ENCODE data around the gene BAIAP3. TPM values are rescaled to one million over a fixed set of nuclear protein-coding genes. Genes with fewer than 3 reads are reported as not detected.

BAIAP3 gene
- total and polyA plus RNA-seq, 4 donors, result 4.5 to 46.6 (median 11.9) TPM

GRCh38 chr16:1288813-1289476 lies 44.5 kb upstream of the BAIAP3 start:
- peaks cover 0 to 6% (median 0%) of the 10 kb centered on the region in 4 donors for H3K9me3 ChIP-seq (ENCODE audit: control insufficient read depth in 4 of 4, insufficient read depth in 3 of 4, low read length in 3 of 4)
- peaks cover 0 to 2% (median 0%) of the 10 kb centered on the region in 5 donors for H3K4me1 ChIP-seq (ENCODE audit: control insufficient read depth in 5 of 5, insufficient read depth in 5 of 5, low read length in 5 of 5)
- no peaks in the 10 kb centered on the region for H3K36me3 ChIP-seq (ENCODE audit: control insufficient read depth in 4 of 4, insufficient read depth in 4 of 4, low read length in 4 of 4)
- 37 to 41% methylated on average over 20 of the region's 20 CpGs for WGBS, 2 donors
- peaks cover 5 to 38% (median 19%) of the 10 kb centered on the region in 3 donors for H3K27me3 ChIP-seq (ENCODE audit: control insufficient read depth in 3 of 3, insufficient read depth in 3 of 3, low read length in 2 of 3)
- H3K4me3 ChIP-seq, result no peak overlapping the region
- TF ChIP-seq CTCF (IDR thresholded peaks at IDR 0.05; ENCODE audit: control extremely low read depth, extremely low read depth), result no peak
- DNase-seq (no peak), ATAC-seq (ENCODE audit: insufficient read depth, low FRiP score) (no peak)
- H3K27ac ChIP-seq (ENCODE audit: low read depth in 1 of 2, low read length in 1 of 2), result no peak overlapping the region
- no peak overlapping the region for H3K9ac ChIP-seq (ENCODE audit: insufficient read depth in 1 of 2, low read length in 2 of 2)

GRCh38 chr16:1289477-1289866 lies 44.0 kb upstream of the BAIAP3 start:
- no peak overlapping the region for H3K27ac ChIP-seq (ENCODE audit: low read depth in 1 of 2, low read length in 1 of 2)
- peaks cover 5 to 38% (median 22%) of the 10 kb centered on the region in 3 donors for H3K27me3 ChIP-seq (ENCODE audit: control insufficient read depth in 3 of 3, insufficient read depth in 3 of 3, low read length in 2 of 3)
- TF ChIP-seq CTCF (IDR thresholded peaks at IDR 0.05; ENCODE audit: control extremely low read depth, extremely low read depth), result no peak
- H3K4me3 ChIP-seq, result no peak overlapping the region
- no peak for DNase-seq
- no peak for ATAC-seq (ENCODE audit: insufficient read depth, low FRiP score)
- H3K9me3 ChIP-seq (ENCODE audit: control insufficient read depth in 4 of 4, insufficient read depth in 3 of 4, low read length in 3 of 4), result peaks cover 0 to 6% (median 0%) of the 10 kb centered on the region in 4 donors
- no peaks in the 10 kb centered on the region for H3K36me3 ChIP-seq (ENCODE audit: control insufficient read depth in 4 of 4, insufficient read depth in 4 of 4, low read length in 4 of 4)
- peaks cover 0 to 2% (median 0%) of the 10 kb centered on the region in 5 donors for H3K4me1 ChIP-seq (ENCODE audit: control insufficient read depth in 5 of 5, insufficient read depth in 5 of 5, low read length in 5 of 5)
- 6% methylated on average over 17 of the region's 17 CpGs for WGBS, 2 donors
- H3K9ac ChIP-seq (ENCODE audit: insufficient read depth in 1 of 2, low read length in 2 of 2), result no peak overlapping the region

- H3K9me3 ChIP-seq (ENCODE audit: control insufficient read depth in 4 of 4, insufficient read depth in 3 of 4, low read length in 3 of 4), result peaks cover 0 to 6% (median 0%) of the 10 kb centered on the region in 4 donors
- H3K27ac ChIP-seq (ENCODE audit: low read depth in 1 of 2, low read length in 1 of 2), result no peak overlapping the region
- no peak overlapping the region for H3K9ac ChIP-seq (ENCODE audit: insufficient read depth in 1 of 2, low read length in 2 of 2)
- no peak overlapping the region for H3K4me3 ChIP-seq
- 12 to 13% methylated on average over 16 to 22 of the region's 22 CpGs for WGBS, 2 donors
- peaks cover 5 to 38% (median 23%) of the 10 kb centered on the region in 3 donors for H3K27me3 ChIP-seq (ENCODE audit: control insufficient read depth in 3 of 3, insufficient read depth in 3 of 3, low read length in 2 of 3)
- H3K36me3 ChIP-seq (ENCODE audit: control insufficient read depth in 4 of 4, insufficient read depth in 4 of 4, low read length in 4 of 4), result no peaks in the 10 kb centered on the region
- TF ChIP-seq CTCF (IDR thresholded peaks at IDR 0.05; ENCODE audit: control extremely low read depth, extremely low read depth), result no peak
- ATAC-seq (ENCODE audit: insufficient read depth, low FRiP score) (no peak), DNase-seq (no peak)
- peaks cover 0 to 2% (median 0%) of the 10 kb centered on the region in 5 donors for H3K4me1 ChIP-seq (ENCODE audit: control insufficient read depth in 5 of 5, insufficient read depth in 5 of 5, low read length in 5 of 5)
Observed at GRCh38 chr16:1290063-1290501, 43.4 kb upstream of the BAIAP3 start.
